GM10266 (cell line): ENCODE results near the gene CELF2.

Source experiments
- DNase-seq: peaks from one replicate; pipeline ENCODE4 v3.0.0; 2012; ENCODE audit errors: extremely low spot score
- TF ChIP-seq, protein P1 (sequence below): IDR thresholded peaks from 2 replicates; pipeline ENCODE4 v1.5.1; 2012; ENCODE audit warnings: mild to moderate bottlenecking, low read depth; ENCODE audit not compliant: control insufficient read depth, insufficient read depth; ENCODE audit errors: missing control alignments

CELF2 gene

DNA sequence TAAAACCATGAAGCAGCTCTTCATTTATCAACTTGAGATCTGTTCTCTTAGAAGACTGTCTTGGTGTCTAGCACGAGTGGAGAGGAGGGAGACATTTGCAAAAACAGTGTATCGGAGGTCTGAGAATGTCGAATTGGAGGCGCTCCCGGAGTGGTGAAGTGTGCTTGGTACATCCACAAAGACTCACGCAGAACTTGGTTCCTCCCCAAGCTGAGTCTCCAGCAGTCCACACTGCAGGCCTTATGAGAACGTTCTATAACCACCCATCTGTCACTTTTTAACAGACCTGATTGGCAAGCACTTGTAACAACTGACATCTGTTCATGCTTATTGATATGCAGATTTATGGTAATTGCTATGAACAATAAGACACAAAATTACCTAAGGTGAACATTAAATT, 261.6 kb downstream of the CELF2 start:
- DNase-seq: no peak
- TF ChIP-seq, protein P1, sequence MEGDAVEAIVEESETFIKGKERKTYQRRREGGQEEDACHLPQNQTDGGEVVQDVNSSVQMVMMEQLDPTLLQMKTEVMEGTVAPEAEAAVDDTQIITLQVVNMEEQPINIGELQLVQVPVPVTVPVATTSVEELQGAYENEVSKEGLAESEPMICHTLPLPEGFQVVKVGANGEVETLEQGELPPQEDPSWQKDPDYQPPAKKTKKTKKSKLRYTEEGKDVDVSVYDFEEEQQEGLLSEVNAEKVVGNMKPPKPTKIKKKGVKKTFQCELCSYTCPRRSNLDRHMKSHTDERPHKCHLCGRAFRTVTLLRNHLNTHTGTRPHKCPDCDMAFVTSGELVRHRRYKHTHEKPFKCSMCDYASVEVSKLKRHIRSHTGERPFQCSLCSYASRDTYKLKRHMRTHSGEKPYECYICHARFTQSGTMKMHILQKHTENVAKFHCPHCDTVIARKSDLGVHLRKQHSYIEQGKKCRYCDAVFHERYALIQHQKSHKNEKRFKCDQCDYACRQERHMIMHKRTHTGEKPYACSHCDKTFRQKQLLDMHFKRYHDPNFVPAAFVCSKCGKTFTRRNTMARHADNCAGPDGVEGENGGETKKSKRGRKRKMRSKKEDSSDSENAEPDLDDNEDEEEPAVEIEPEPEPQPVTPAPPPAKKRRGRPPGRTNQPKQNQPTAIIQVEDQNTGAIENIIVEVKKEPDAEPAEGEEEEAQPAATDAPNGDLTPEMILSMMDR: no peak

DNA sequence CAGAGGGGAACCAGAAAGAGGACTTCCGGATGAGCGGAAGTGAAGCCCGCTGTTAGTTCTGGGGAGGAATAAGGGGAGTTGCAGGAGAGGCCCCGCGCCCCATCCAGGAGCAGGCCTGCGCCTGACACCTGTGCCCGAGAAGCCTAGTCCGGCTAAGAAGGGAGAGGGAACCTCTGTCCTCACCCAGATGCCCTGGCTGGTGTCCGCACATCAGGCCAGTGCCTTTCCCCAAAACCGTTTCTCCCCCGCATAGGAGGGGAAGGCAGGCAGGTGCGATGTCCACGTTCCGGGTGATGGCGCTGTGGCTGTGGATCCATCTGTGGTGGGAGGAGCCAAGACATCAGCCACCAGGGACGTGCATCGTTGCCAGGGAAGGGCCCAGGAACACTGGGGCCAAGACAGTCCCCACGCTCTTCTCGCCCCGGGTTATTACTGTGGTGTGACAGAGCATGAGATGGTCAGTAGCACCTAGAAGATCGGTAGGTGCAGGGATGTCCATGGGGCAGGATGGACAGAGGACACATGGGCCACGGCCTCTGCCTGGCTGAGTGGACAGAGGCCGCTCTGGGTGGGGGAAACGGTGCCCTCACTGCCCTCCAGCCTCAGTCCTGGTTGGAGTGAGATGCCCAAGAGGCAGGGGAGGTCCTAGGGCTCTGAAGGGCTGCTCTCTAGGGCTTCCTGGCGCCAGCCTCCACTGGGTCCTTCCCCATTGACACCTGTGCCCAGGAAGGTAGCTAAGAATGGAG, 262.7 kb downstream of the CELF2 start:
- TF ChIP-seq, protein P1: no peak
- no peak for DNase-seq

DNA sequence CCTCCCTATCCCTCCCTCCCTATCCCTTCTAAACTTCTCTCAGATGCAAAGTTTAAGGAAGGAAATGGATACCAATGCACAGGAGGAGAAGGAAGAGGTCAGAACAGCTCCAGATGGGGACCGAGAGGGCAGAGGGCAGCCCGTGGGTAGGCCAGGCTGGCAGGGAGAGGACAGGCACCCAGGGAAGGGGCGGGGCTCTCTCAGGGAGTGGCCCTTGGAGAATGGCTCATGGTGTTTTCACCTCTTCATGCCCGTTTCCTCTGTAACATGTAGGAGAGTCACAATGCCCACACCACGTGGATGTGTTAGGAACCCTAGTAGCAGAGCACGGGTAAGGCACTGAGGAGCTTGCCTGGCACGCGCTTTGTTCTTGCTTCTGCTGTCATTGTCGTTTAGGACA, 264.5 kb downstream of the CELF2 start:
- TF ChIP-seq, protein P1: no peak
- DNase-seq: no peak

DNA sequence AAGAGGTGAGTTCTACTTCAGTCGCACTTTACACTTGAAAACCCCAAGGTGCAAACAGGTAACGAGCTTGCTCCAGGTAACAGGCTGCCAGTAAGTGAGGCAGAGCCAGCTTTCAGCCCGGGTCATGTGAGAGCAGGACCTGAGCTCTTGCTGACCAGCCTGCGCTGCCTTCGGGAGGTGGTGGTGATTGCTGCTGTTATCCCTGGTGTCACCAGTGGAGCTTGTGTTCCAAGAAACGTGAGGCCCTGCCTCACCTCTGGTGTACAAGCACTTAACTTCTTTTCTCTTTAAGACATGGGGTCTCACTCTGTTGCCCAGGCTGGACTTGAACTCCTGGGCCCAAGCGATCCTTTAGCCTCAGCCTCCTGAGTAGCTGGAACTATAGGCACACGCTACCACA, 265.0 kb downstream of the CELF2 start:
- DNase-seq: no peak
- TF ChIP-seq, protein P1: no peak

DNA sequence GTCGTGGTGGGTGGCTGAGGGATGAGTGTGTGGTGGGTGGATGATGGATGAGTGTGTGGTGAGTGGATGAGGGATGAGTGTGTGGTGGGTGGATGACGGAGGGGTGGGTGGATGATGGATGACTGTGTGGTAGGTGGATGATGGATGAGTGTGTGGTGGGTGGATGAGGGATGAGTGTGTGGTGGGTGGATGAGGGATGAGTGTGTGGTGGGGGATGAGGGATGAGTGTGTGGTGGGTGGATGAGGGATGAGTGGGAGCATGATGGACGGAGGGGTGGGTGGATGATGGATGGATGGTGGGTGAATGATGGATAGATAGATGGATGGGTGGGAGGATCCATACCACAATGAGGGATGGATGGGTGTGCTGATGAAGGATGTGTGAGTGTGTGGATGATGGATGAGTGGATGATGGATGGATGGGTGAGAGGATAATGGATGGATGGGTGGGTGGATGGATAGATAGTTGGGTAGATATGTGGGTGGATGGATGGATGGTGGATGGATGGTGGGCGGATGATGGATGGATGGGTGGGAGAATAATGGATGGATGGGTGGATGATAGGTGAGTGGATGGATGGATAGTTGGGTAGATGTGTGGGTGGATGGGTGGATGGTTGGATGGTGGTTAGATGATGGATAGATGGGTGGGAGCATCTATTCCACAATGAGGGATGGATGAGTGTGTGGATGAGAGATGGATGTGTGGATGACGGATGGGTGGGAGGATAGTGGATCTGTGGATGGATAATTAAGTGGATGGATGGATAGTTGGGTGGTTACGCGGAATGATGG, 266.8 kb downstream of the CELF2 start:
- TF ChIP-seq, protein P1: no peak
- DNase-seq: no peak

DNA sequence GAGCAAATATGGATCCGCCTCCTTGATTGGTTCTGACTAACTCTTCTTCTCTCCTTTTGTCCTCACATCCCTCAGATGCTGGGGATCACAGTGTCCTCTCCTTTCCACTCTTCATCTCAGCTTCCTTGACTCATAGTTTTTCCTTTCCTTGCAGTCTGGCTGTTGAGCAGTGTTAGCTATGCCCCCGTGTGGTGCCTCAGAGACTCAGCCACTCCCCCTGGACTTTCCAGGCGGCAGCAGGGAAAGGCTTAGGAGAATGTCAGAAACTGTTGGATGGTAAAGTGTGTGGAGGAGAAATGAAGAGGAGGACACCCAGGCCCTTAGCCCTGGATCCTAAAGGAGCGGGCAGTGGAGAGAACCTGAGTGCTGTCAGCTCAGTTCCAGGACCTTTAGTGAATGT, 267.5 kb downstream of the CELF2 start:
- DNase-seq: no peak
- TF ChIP-seq, protein P1: no peak
